ENCODE measurements around the gene OTULIN.

- no peak for TF ChIP-seq POLR2A (IDR thresholded peaks at IDR 0.05)
- no peak for TF ChIP-seq CTCF (IDR thresholded peaks at IDR 0.05)
Observed at GRCh38 chr5:14735944-14736343, 71.4 kb downstream of the OTULIN start.

Measured in right lobe of liver (tissue), 4 donors.